OCI-LY1 (cell line): ENCODE measurements around the gene ASXL2.

Experiments
- H2AFZ ChIP-seq: fragments of 200-600 bp; sonication (generic), shearing (Covaris generic); 2 replicates; pipeline ENCODE4 v1.6.0; 2014; ENCODE audit warnings: antibody characterized with exemption, mild to moderate bottlenecking, low read length
- H3F3A ChIP-seq: fragments of 200-600 bp; sonication (generic), shearing (Covaris generic); 2 replicates; pipeline ENCODE4 v1.6.0; 2014; ENCODE audit warnings: mild to moderate bottlenecking, antibody characterized with exemption, low read length, moderate library complexity; ENCODE audit not compliant: insufficient read depth
- H3K27ac ChIP-seq: fragments of 200-600 bp; sonication (generic); 2 replicates; pipeline ENCODE4 v1.5.1; 2014; ENCODE audit warnings: low read length, mixed run types, mild to moderate bottlenecking, low read depth; ENCODE audit not compliant: poor library complexity, severe bottlenecking
- H3K27me3 ChIP-seq: fragments of 200-600 bp; sonication (generic); 2 replicates; pipeline ENCODE4 v1.6.0; 2014; ENCODE audit warnings: antibody characterized with exemption, mild to moderate bottlenecking, low read length, moderate library complexity; ENCODE audit not compliant: insufficient read depth
- H3K36me3 ChIP-seq: fragments of 200-600 bp; sonication (generic); 2 replicates; pipeline ENCODE4 v1.6.1; 2014; ENCODE audit warnings: mild to moderate bottlenecking, antibody characterized with exemption, low read length, moderate library complexity, mixed read lengths; ENCODE audit not compliant: insufficient read depth
- H3K4me1 ChIP-seq: fragments of 200-600 bp; sonication (generic); 2 replicates; pipeline ENCODE4 v1.5.1; 2014; ENCODE audit warnings: mild to moderate bottlenecking, low read length, moderate library complexity; ENCODE audit not compliant: insufficient read depth, severe bottlenecking
- H3K4me2 ChIP-seq: fragments of 200-600 bp; sonication (generic), shearing (Covaris generic); 2 replicates; pipeline ENCODE4 v1.6.1; 2014; ENCODE audit warnings: low read length
- H3K4me3 ChIP-seq: fragments of 200-600 bp; sonication (generic); 2 replicates; pipeline ENCODE4 v1.5.1; 2014; ENCODE audit warnings: low read length, low read depth, mild to moderate bottlenecking, mixed read lengths; ENCODE audit not compliant: poor library complexity, severe bottlenecking
- H3K79me2 ChIP-seq: fragments of 200-600 bp; shearing (Covaris generic); 2 replicates; pipeline ENCODE4 v1.6.1; 2016; ENCODE audit warnings: mixed run types, low read length, mixed read lengths; ENCODE audit not compliant: insufficient read depth
- H3K9ac ChIP-seq: fragments of 200-600 bp; sonication (generic), shearing (Covaris generic); 2 replicates; pipeline ENCODE4 v1.6.1; 2014; ENCODE audit warnings: mild to moderate bottlenecking, low read length, mixed read lengths
- H3K9me2 ChIP-seq: fragments of 200-600 bp; sonication (generic), shearing (Covaris generic); 2 replicates; pipeline ENCODE4 v1.6.1; 2014; ENCODE audit warnings: low read depth, mild to moderate bottlenecking, low read length, mixed read lengths
- H3K9me3 ChIP-seq: fragments of 200-600 bp; shearing (Covaris generic); 2 replicates; pipeline ENCODE4 v1.6.1; 2014; ENCODE audit warnings: low read length, mixed read lengths
- H4K20me1 ChIP-seq: fragments of 200-600 bp; sonication (generic), shearing (Covaris generic); 2 replicates; pipeline ENCODE4 v1.6.0; 2016; ENCODE audit warnings: mild to moderate bottlenecking, low read length; ENCODE audit not compliant: insufficient read depth
- EZH2 ChIP-seq: fragments of 200-600 bp; sonication (generic), shearing (Covaris generic); IDR thresholded peaks from 2 replicates; pipeline ENCODE4 v1.8.0; 2017; ENCODE audit warnings: borderline replicate concordance, mixed run types, mild to moderate bottlenecking, antibody characterized with exemption, low read length, moderate library complexity, mixed read lengths
- TF ChIP-seq, protein P1 (sequence below): fragments of 200-600 bp; sonication (generic), shearing (Covaris generic); IDR thresholded peaks from 2 replicates; pipeline ENCODE4 v1.5.1; 2017; ENCODE audit warnings: mild to moderate bottlenecking, antibody characterized with exemption, low read length, moderate library complexity, mixed read lengths

The ASXL2 gene

DNA sequence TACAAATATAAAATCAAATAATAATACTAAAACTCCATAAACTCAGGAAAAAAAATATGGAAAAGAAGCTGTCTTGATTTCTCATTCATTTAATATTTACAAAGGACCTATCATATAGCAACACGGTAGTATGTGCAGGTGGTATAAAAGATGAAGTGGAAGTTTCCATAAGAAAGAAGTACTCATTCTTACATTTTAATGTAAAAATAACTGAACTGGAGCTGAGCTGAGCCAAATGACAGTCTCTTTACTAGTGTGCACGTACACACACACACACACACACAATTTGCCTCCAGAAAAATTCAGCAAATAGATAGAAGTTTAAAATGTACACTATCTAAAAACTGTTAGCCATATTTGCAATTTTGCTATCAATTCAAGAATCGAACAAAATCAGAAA is 54.1 kb downstream of the ASXL2 start:
- Histone ChIP-seq H3K9ac (peak overlapping the region; percentile 31; the same call in 1 of the 2 replicates), H3K36me3 (no peaks in the 10 kb centered on the region), H3K9me2 (no peaks in the 10 kb centered on the region), H3K79me2 (0 out of 2 replicates have a peak, but pooled peaks cover 3% of the 10 kb centered on the region), H3K4me3 (no peak overlapping the region), H2AFZ (no peak overlapping the region), H3K4me2 (peak overlapping the region; percentile 1; the same call in 1 of the 2 replicates), H3K27me3 (no peaks in the 10 kb centered on the region), H3K27ac (peak overlapping the region; percentile 61), H3F3A (no peaks in the 10 kb centered on the region), H3K4me1 (peaks cover 19% of the 10 kb centered on the region), H4K20me1 (no peaks in the 10 kb centered on the region), H3K9me3 (no peaks in the 10 kb centered on the region)
- no peak for TF ChIP-seq EZH2
- TF ChIP-seq, protein P1, sequence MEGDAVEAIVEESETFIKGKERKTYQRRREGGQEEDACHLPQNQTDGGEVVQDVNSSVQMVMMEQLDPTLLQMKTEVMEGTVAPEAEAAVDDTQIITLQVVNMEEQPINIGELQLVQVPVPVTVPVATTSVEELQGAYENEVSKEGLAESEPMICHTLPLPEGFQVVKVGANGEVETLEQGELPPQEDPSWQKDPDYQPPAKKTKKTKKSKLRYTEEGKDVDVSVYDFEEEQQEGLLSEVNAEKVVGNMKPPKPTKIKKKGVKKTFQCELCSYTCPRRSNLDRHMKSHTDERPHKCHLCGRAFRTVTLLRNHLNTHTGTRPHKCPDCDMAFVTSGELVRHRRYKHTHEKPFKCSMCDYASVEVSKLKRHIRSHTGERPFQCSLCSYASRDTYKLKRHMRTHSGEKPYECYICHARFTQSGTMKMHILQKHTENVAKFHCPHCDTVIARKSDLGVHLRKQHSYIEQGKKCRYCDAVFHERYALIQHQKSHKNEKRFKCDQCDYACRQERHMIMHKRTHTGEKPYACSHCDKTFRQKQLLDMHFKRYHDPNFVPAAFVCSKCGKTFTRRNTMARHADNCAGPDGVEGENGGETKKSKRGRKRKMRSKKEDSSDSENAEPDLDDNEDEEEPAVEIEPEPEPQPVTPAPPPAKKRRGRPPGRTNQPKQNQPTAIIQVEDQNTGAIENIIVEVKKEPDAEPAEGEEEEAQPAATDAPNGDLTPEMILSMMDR = no peak

- Histone ChIP-seq H3K4me3 (no peak overlapping the region), H3K4me1 (peaks cover 19% of the 10 kb centered on the region), H3K27ac (no peak overlapping the region), H3K79me2 (0 out of 2 replicates have a peak, but pooled peaks cover 3% of the 10 kb centered on the region), H3K4me2 (no peak overlapping the region), H3K9me3 (no peaks in the 10 kb centered on the region), H4K20me1 (no peaks in the 10 kb centered on the region), H3K36me3 (no peaks in the 10 kb centered on the region), H3K27me3 (no peaks in the 10 kb centered on the region), H2AFZ (no peak overlapping the region), H3K9ac (no peak overlapping the region), H3F3A (no peaks in the 10 kb centered on the region), H3K9me2 (no peaks in the 10 kb centered on the region)
- TF ChIP-seq, protein P1 = no peak
- TF ChIP-seq EZH2 = no peak
Measured at GRCh38 chr2:25822190-25823117, 55.8 kb downstream of the ASXL2 start.

- Histone ChIP-seq H3K9me3 (no peaks in the 10 kb centered on the region), H3F3A (no peaks in the 10 kb centered on the region), H3K4me3 (no peak overlapping the region), H3K27me3 (no peaks in the 10 kb centered on the region), H2AFZ (no peak overlapping the region), H4K20me1 (no peaks in the 10 kb centered on the region), H3K4me2 (no peak overlapping the region), H3K9me2 (no peaks in the 10 kb centered on the region), H3K4me1 (peaks cover 19% of the 10 kb centered on the region), H3K79me2 (no peaks in the 10 kb centered on the region), H3K36me3 (no peaks in the 10 kb centered on the region), H3K9ac (no peak overlapping the region), H3K27ac (no peak overlapping the region)
- TF ChIP-seq, protein P1 = no peak
- no peak for TF ChIP-seq EZH2
Measured at GRCh38 chr2:25821225-25822056, 56.8 kb downstream of the ASXL2 start.
